Body of pancreas (tissue), 4 donors: ENCODE measurements around the gene HLA-DQA1. TPM values are rescaled to one million over a fixed set of nuclear protein-coding genes. Genes with fewer than 3 reads are reported as not detected.
A peak's percentile ranks its signal among the peaks of the same experiment; 100 is the strongest.
"Not testable (repeated sequence)": the region's sequence is repeated elsewhere in the genome, so short reads cannot be mapped to it uniquely, and the experiment has no call there.

Source experiments
- ATAC-seq: fragments of 150-250 bp; one replicate; pipeline ENCODE4 v1.9.1; 2016
- DNase-seq, 4 donors: peaks; one replicate each; pipeline ENCODE4 v3.0.0-alpha.2; 2019
- H3K27ac ChIP-seq, 4 donors: fragments of 200-600 bp; sonication (generic); 1 replicate in 3 of 4; 2 replicates in 1 of 4; pipeline versions ENCODE4 v1.5.1 to v1.6.1; 2016 to 2019; ENCODE audit warnings: mild to moderate bottlenecking in 1 of 4, mixed read lengths in 1 of 4, moderate library complexity in 1 of 4
- H3K27me3 ChIP-seq, 2 donors: fragments of 200-600 bp; sonication (generic); one replicate each; pipeline ENCODE4 v1.6.0; 2016; ENCODE audit warnings: mild to moderate bottlenecking in 1 of 2
- H3K36me3 ChIP-seq, 2 donors: fragments of 200-600 bp; sonication (generic); replicated peaks in 1 of 2; 2 replicates each; pipeline ENCODE4 v1.5.1; 2016; ENCODE audit warnings: low read depth in 2 of 2; ENCODE audit not compliant: insufficient read depth in 1 of 2
- H3K4me1 ChIP-seq: fragments of 200-600 bp; sonication (generic); one replicate; pipeline ENCODE4 v1.6.0; 2016
- H3K4me3 ChIP-seq, 2 donors: fragments of 200-600 bp; sonication (generic); 1 replicate in 1 of 2; 2 replicates in 1 of 2; pipeline ENCODE4 v1.5.1; 2016 to 2019
- H3K9me3 ChIP-seq, 3 donors: fragments of 200-600 bp; sonication (generic); 1 replicate in 2 of 3; 2 replicates in 1 of 3; pipeline ENCODE4 v1.5.1; 2016
- CTCF ChIP-seq, 7 experiments: fragments of 450-650 bp in 4 of 7; fragments of 200-600 bp in 3 of 7; sonication (generic) in 3 of 7; IDR thresholded peaks; one replicate each; pipeline ENCODE4 v1.5.1; 2016 to 2019; ENCODE audit warnings: antibody characterized with exemption in 7 of 7
- POLR2A ChIP-seq, 3 donors: fragments of 450-650 bp; IDR thresholded peaks; one replicate each; pipeline ENCODE4 v1.6.1; 2016; ENCODE audit warnings: antibody characterized with exemption in 3 of 3, mild to moderate bottlenecking in 2 of 3
- WGBS, 2 donors: methylation state at CpG; one replicate each; pipeline ENCODE4 v1.1.5; 2017; 5-methylcytosine and 5-hydroxymethylcytosine counted together
- intact Hi-C: fragments of 100-400 bp; cut with DNase I; formaldehyde crosslinking; loops from one replicate; pipeline ENCODE4 v1.15.1; 2023
- total RNA-seq, 2 donors: library from RNA; depleted of rRNA; stranded (reverse); fragments of >200 nt; gene quantifications; one replicate each; pipeline ENCODE4 v1.1.0, GENCODE V29; 2016

The HLA-DQA1 gene
- total RNA-seq, 2 donors from 2014 or later, result 0.99 to 10.4 TPM

- TF ChIP-seq CTCF (IDR thresholded peaks at IDR 0.05), result no peak
- peak in 1 of 3 donors; percentile 10 for TF ChIP-seq POLR2A (IDR thresholded peaks at IDR 0.05)
- Histone ChIP-seq H3K27me3 (no peaks in the 10 kb centered on the region), H3K4me3 (no peak overlapping the region), H3K4me1 (no peaks in the 10 kb centered on the region), H3K27ac (peak overlapping the region in 1 of 4 donors; percentile 25), H3K36me3 (no peaks in the 10 kb centered on the region), H3K9me3 (peaks cover 0 to 6% (median 0%) of the 10 kb centered on the region in 3 donors)
- intact Hi-C loops, result no loop called here
- WGBS, 2 donors, result 21 to 29% methylated on average over 5 of the region's 5 CpGs
- peak; percentile 35 for ATAC-seq
- peak in 3 of 4 donors; percentile 26 to 76 (median 58) for DNase-seq
These were observed 31.1 kb downstream of the HLA-DQA1 start for GRCh38 chr6:32668226-32668747.

GRCh38 chr6:32669240-32669639 lies 32.0 kb downstream of the HLA-DQA1 start:
- 53 to 60% methylated on average over 4 of the region's 4 CpGs for WGBS, 2 donors
- DNase-seq, result no peak
- TF ChIP-seq CTCF (IDR thresholded peaks at IDR 0.05) (no peak), POLR2A (IDR thresholded peaks at IDR 0.05) (no peak)
- H3K27me3 ChIP-seq, result no peaks in the 10 kb centered on the region
- no peak for ATAC-seq
- H3K9me3 ChIP-seq, result peaks cover 0 to 6% (median 0%) of the 10 kb centered on the region in 3 donors
- no peak overlapping the region for H3K27ac ChIP-seq
- no peaks in the 10 kb centered on the region for H3K36me3 ChIP-seq
- H3K4me3 ChIP-seq, result no peak overlapping the region
- no peaks in the 10 kb centered on the region for H3K4me1 ChIP-seq
- intact Hi-C loops, result no loop called here

- no peak overlapping the region for H3K4me3 ChIP-seq
- TF ChIP-seq CTCF (IDR thresholded peaks at IDR 0.05) (no peak), POLR2A (IDR thresholded peaks at IDR 0.05) (no peak)
- H3K9me3 ChIP-seq, result peaks cover 0 to 6% (median 0%) of the 10 kb centered on the region in 3 donors
- no peak overlapping the region for H3K27ac ChIP-seq
- ATAC-seq (no peak), DNase-seq (no peak)
- no peaks in the 10 kb centered on the region for H3K4me1 ChIP-seq
- no peaks in the 10 kb centered on the region for H3K27me3 ChIP-seq
- intact Hi-C loops, result no loop called here
- no peaks in the 10 kb centered on the region for H3K36me3 ChIP-seq
These were observed 32.7 kb downstream of the HLA-DQA1 start for GRCh38 chr6:32669893-32670292.

DNA sequence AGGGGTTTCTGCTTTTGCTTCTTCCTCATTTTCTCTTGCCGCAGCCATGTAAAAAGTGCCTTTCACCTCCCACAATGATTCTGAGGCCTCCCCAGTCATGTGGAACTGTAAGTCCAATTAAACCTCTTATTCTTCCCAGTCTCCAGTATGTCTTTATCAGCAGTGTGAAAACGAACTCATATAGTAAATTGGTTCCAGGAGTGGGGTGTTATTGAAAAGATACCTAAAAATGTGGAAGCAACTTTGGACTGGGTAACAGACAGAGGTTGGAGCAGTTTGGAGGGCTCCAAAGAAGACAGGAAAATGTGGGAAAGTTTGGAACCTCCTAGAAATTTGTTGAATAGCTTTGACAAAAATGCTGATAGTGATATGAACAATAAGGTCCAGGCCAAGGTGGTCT lies 34.7 kb downstream of the HLA-DQA1 start:
- H3K9me3 ChIP-seq, H3K4me1 ChIP-seq, DNase-seq, intact Hi-C loops, ATAC-seq, H3K27ac ChIP-seq, H3K4me3 ChIP-seq, H3K36me3 ChIP-seq, H3K27me3 ChIP-seq: not testable (repeated sequence)
- WGBS, 2 donors, result 34 to 58% methylated on average over 2 of the region's 2 CpGs

GRCh38 chr6:32674123-32674522 lies 36.9 kb downstream of the HLA-DQA1 start:
- WGBS, 2 donors, result 60 to 82% methylated on average over 7 of the region's 7 CpGs

GRCh38 chr6:32679492-32679891 lies 42.3 kb downstream of the HLA-DQA1 start:
- no peak overlapping the region for H3K4me3 ChIP-seq
- TF ChIP-seq CTCF (IDR thresholded peaks at IDR 0.05), result no peak
- no peak for TF ChIP-seq POLR2A (IDR thresholded peaks at IDR 0.05)
- 22 to 41% methylated on average over 4 of the region's 4 CpGs for WGBS, 2 donors
- ATAC-seq (no peak), DNase-seq (no peak)
- no peaks in the 10 kb centered on the region for H3K36me3 ChIP-seq
- H3K4me1 ChIP-seq, result no peaks in the 10 kb centered on the region
- no peaks in the 10 kb centered on the region for H3K27me3 ChIP-seq
- no peak overlapping the region for H3K27ac ChIP-seq
- H3K9me3 ChIP-seq, result no peaks in the 10 kb centered on the region
- intact Hi-C loops, result no loop called here

More at GRCh38 chr6:32674123-32674522, 36.9 kb downstream of the HLA-DQA1 start:
- DNase-seq, intact Hi-C loops, H3K27me3 ChIP-seq, H3K27ac ChIP-seq, H3K9me3 ChIP-seq, H3K36me3 ChIP-seq, ATAC-seq, H3K4me3 ChIP-seq, H3K4me1 ChIP-seq: not testable (repeated sequence)
